HG03159 (cell line): Measurements from ENCODE around the gene EMC9.

Experiments used
- ATAC-seq: cut with Tn5 transposase; IDR thresholded peaks from one replicate; pipeline ENCODE4 v1.9.1; 2021; ENCODE audit warnings: mild to moderate bottlenecking, moderate library complexity; ENCODE audit not compliant: unreplicated experiment

EMC9 gene

GRCh38 chr14:24132061-24132685 lies 9.2 kb downstream of the EMC9 start:
- ATAC-seq: no peak

GRCh38 chr14:24131549-24131966 lies 9.8 kb downstream of the EMC9 start:
- ATAC-seq: no peak

GRCh38 chr14:24130717-24131548 lies 10.5 kb downstream of the EMC9 start:
- no peak for ATAC-seq

GRCh38 chr14:24130380-24130716 lies 11.0 kb downstream of the EMC9 start, which contains the start of gene FITM1:
Gene FITM1, plus strand, starts transcription at chr14:24130659. Its CDS starts 905 bp downstream, at chr14:24131564.
- no peak for ATAC-seq

GRCh38 chr14:24129410-24129998 lies 11.9 kb downstream of the EMC9 start:
- no peak for ATAC-seq

GRCh38 chr14:24127673-24128072 lies 13.7 kb downstream of the EMC9 start:
- ATAC-seq: no peak

GRCh38 chr14:24126939-24127338 lies 14.5 kb downstream of the EMC9 start:
- ATAC-seq: no peak

GRCh38 chr14:24123424-24124417 lies 17.7 kb downstream of the EMC9 start:
- no peak for ATAC-seq

- no peak for ATAC-seq
These were observed 18.5 kb downstream of the EMC9 start for GRCh38 chr14:24122898-24123297.

- no peak for ATAC-seq
These were observed 19.0 kb downstream of the EMC9 start for GRCh38 chr14:24122416-24122815.

GRCh38 chr14:24121210-24121609 lies 20.2 kb downstream of the EMC9 start:
- no peak for ATAC-seq

GRCh38 chr14:24119691-24120090 lies 21.7 kb downstream of the EMC9 start:
- ATAC-seq: no peak

- ATAC-seq: no peak
These were observed 24.2 kb downstream of the EMC9 start for GRCh38 chr14:24117179-24117578.

- ATAC-seq: no peak
These were observed 25.1 kb downstream of the EMC9 start for GRCh38 chr14:24116128-24116814.

GRCh38 chr14:24115422-24116127 lies 25.8 kb downstream of the EMC9 start:
- no peak for ATAC-seq

GRCh38 chr14:24114532-24115421 lies 26.6 kb downstream of the EMC9 start, which contains the start of the genes DCAF11 and NRL:
Gene DCAF11, plus strand, starts transcription at chr14:24114777. Its CDS starts 818 bp downstream, at chr14:24115595.
Gene NRL, minus strand, starts transcription at chr14:24114949. Its CDS starts 32,101 bp downstream, at chr14:24082848.
- peak; percentile 86 for ATAC-seq

GRCh38 chr14:24113801-24114531 lies 27.4 kb downstream of the EMC9 start:
- ATAC-seq: peak; percentile 23

- no peak for ATAC-seq
These were observed 28.0 kb downstream of the EMC9 start for GRCh38 chr14:24113379-24113800.
